Uterus (tissue), 2 donors: ENCODE results near the gene SNX5.

ENCODE experiments used
- CTCF ChIP-seq, 4 experiments: fragments of 200-600 bp in 2 of 4; fragments of 450-650 bp in 2 of 4; sonication (generic) in 2 of 4; IDR thresholded peaks; one replicate each; pipeline ENCODE4 v1.5.1; 2016 to 2019; ENCODE audit warnings: antibody characterized with exemption in 4 of 4, mild to moderate bottlenecking in 2 of 4, moderate library complexity in 1 of 4
- POLR2A ChIP-seq, 2 donors: fragments of 450-650 bp; IDR thresholded peaks; one replicate each; pipeline ENCODE4 v1.6.1; 2016; ENCODE audit warnings: antibody characterized with exemption in 2 of 2, mild to moderate bottlenecking in 1 of 2, moderate library complexity in 1 of 2

GRCh38 chr20:17969884-17970409, 1.4 kb upstream of the SNX5 start:
- TF ChIP-seq POLR2A (IDR thresholded peaks at IDR 0.05), result no peak
- no peak for TF ChIP-seq CTCF (IDR thresholded peaks at IDR 0.05)
